GM12875 (cell line): ENCODE measurements around the gene CACUL1.
"Not testable (repeated sequence)": the region's sequence is repeated elsewhere in the genome, so short reads cannot be mapped to it uniquely, and the experiment has no call there.

ENCODE experiments used
- H3K4me3 ChIP-seq: one replicate; pipeline ENCODE4 v1.5.1; 2011; ENCODE audit warnings: low read depth, low read length, control low read depth
- CTCF ChIP-seq: IDR thresholded peaks from 2 replicates; pipeline ENCODE4 v1.5.1; 2011; ENCODE audit warnings: low read depth, mild to moderate bottlenecking, control low read depth, inconsistent platforms, low read length, moderate library complexity, borderline replicate concordance; ENCODE audit not compliant: insufficient read depth

Gene CACUL1

GRCh38 chr10:118793545-118793944 is 38.8 kb upstream of the CACUL1 start:
- H3K4me3 ChIP-seq = no peak overlapping the region
- TF ChIP-seq CTCF = no peak

- no peak for TF ChIP-seq CTCF
- no peak overlapping the region for H3K4me3 ChIP-seq
Measured at GRCh38 chr10:118792526-118792925, 37.8 kb upstream of the CACUL1 start.

- no peak for TF ChIP-seq CTCF
- no peak overlapping the region for H3K4me3 ChIP-seq
Measured at GRCh38 chr10:118790058-118790457, 35.3 kb upstream of the CACUL1 start.

GRCh38 chr10:118785551-118785950 is 30.8 kb upstream of the CACUL1 start:
- H3K4me3 ChIP-seq = no peak overlapping the region
- TF ChIP-seq CTCF = no peak

- TF ChIP-seq CTCF = no peak
- H3K4me3 ChIP-seq = no peak overlapping the region
Measured at GRCh38 chr10:118783776-118784545, 29.2 kb upstream of the CACUL1 start.

- H3K4me3 ChIP-seq = not testable (repeated sequence)
Measured at GRCh38 chr10:118782916-118783465, 28.2 kb upstream of the CACUL1 start.

- no peak for TF ChIP-seq CTCF
Measured at GRCh38 chr10:118781541-118781940, 26.8 kb upstream of the CACUL1 start.

More at GRCh38 chr10:118781541-118781940, 26.8 kb upstream of the CACUL1 start:
- no peak overlapping the region for H3K4me3 ChIP-seq
